Medulla oblongata (tissue), 1 donor: ENCODE measurements around the gene TCF4.

Experiments used
- DNase-seq: peaks from one replicate; pipeline ENCODE4 v3.0.0-alpha.2; 2015; ENCODE audit errors: extremely low spot score

Gene TCF4

GRCh38 chr18:55296115-55296514, 291.9 kb downstream of the TCF4 start:
- no peak for DNase-seq

GRCh38 chr18:55290898-55291297, 297.1 kb downstream of the TCF4 start:
- no peak for DNase-seq

- DNase-seq: no peak
Observed at GRCh38 chr18:55289775-55290174, 298.2 kb downstream of the TCF4 start.

GRCh38 chr18:55289048-55289447, 298.9 kb downstream of the TCF4 start:
- no peak for DNase-seq

- DNase-seq: no peak
Observed at GRCh38 chr18:55287935-55288868, 299.8 kb downstream of the TCF4 start.

- DNase-seq: no peak
Observed at GRCh38 chr18:55287149-55287806, 300.7 kb downstream of the TCF4 start.

- DNase-seq: peak; percentile 54
Observed at GRCh38 chr18:55286257-55286825, 301.7 kb downstream of the TCF4 start.

- DNase-seq: no peak
Observed at GRCh38 chr18:55284614-55285013, 303.4 kb downstream of the TCF4 start.

- no peak for DNase-seq
Observed at GRCh38 chr18:55283309-55283708, 304.7 kb downstream of the TCF4 start.

- no peak for DNase-seq
Observed at GRCh38 chr18:55280503-55280902, 307.5 kb downstream of the TCF4 start.

- DNase-seq: no peak
Observed at GRCh38 chr18:55275039-55275901, 312.7 kb downstream of the TCF4 start.

GRCh38 chr18:55272510-55273243, 315.3 kb downstream of the TCF4 start:
- no peak for DNase-seq

GRCh38 chr18:55269622-55270021, 318.4 kb downstream of the TCF4 start:
- no peak for DNase-seq

- no peak for DNase-seq
Observed at GRCh38 chr18:55268628-55269275, 319.2 kb downstream of the TCF4 start.

GRCh38 chr18:55268151-55268601, 319.8 kb downstream of the TCF4 start:
- no peak for DNase-seq

- no peak for DNase-seq
Observed at GRCh38 chr18:55266981-55267380, 321.0 kb downstream of the TCF4 start.

GRCh38 chr18:55265984-55266383, 322.0 kb downstream of the TCF4 start:
- DNase-seq: no peak

- DNase-seq: no peak
Observed at GRCh38 chr18:55265130-55265675, 322.8 kb downstream of the TCF4 start.

- no peak for DNase-seq
Observed at GRCh38 chr18:55264108-55264507, 323.9 kb downstream of the TCF4 start.

GRCh38 chr18:55262021-55262560, 325.9 kb downstream of the TCF4 start:
- DNase-seq: no peak
